Measurements from ENCODE around the gene STK11.

GRCh38 chr19:1264801-1265614 is 59.4 kb downstream of the STK11 start:
- TF ChIP-seq CTCF (IDR thresholded peaks at IDR 0.05) (no peak), POLR2A (IDR thresholded peaks at IDR 0.05) (peak in 1 of 2 donors; percentile 25)
